ENCODE results near the gene PPP6R3. TPM values are rescaled to one million over a fixed set of nuclear protein-coding genes. Genes with fewer than 3 reads are reported as not detected.

Gene PPP6R3
- total RNA-seq, 1 experiment from 2014 or later = 138 TPM

GRCh38 chr11:68424981-68425865 lies 35.3 kb upstream of the PPP6R3 start:
- H3T11ph ChIP-seq (ENCODE audit: low read length) = no peak overlapping the region
- H3K23me2 ChIP-seq (ENCODE audit: insufficient read length, low read depth, low read length, poor library complexity, severe bottlenecking) = no peaks in the 10 kb centered on the region
- no peak for TF ChIP-seq CTCF (conservative IDR thresholded peaks at IDR 0.05)
- no peak overlapping the region for H2BK5ac ChIP-seq (ENCODE audit: insufficient read length, low read length)
- WGBS (ENCODE audit: extremely low coverage, insufficient read length, low lambda C conversion rate) = no CpG with 5 or more reads among the region's 40 CpGs
- H3K4me3 Mint-ChIP-seq = no peak overlapping the region
- H2BK20ac ChIP-seq (ENCODE audit: low read depth, low read length, poor library complexity, severe bottlenecking) = no peak overlapping the region
- no peak overlapping the region for H3K23ac ChIP-seq (ENCODE audit: insufficient read length, low read depth, low read length)
- H3K4me1 ChIP-seq (ENCODE audit: insufficient read depth, low read length) = no peaks in the 10 kb centered on the region
- no peak overlapping the region for H2BK12ac ChIP-seq (ENCODE audit: insufficient read length, low read depth, low read length)
- no peak overlapping the region for H2BK15ac ChIP-seq (ENCODE audit: low read depth, low read length)
- H2AK5ac ChIP-seq (ENCODE audit: insufficient read length, low read length) = no peak overlapping the region
- H3K27me3 Mint-ChIP-seq (ENCODE audit: low read depth) = no peaks in the 10 kb centered on the region
- H2BK120ac ChIP-seq (ENCODE audit: low read depth, low read length, poor library complexity, severe bottlenecking) = no peak overlapping the region
- H3K4me2 ChIP-seq (ENCODE audit: insufficient read depth, insufficient read length, low read length) = no peak overlapping the region
- H4K91ac ChIP-seq (ENCODE audit: insufficient read length, low read depth, low read length) = no peak overlapping the region
- H3K56ac ChIP-seq (ENCODE audit: insufficient read length, low read depth, low read length) = no peak overlapping the region
- no peaks in the 10 kb centered on the region for H3K27me3 ChIP-seq (ENCODE audit: insufficient read depth, low read length)
- DNase-seq = no peak
- no peaks in the 10 kb centered on the region for H3K79me2 ChIP-seq (ENCODE audit: insufficient read depth, low read length)
- H3K14ac ChIP-seq (ENCODE audit: insufficient read depth, low read length) = no peak overlapping the region
- H3K9me3 ChIP-seq (ENCODE audit: control insufficient read depth, low read depth, low read length) = peaks cover 10% of the 10 kb centered on the region
- no peak overlapping the region for H3K9ac ChIP-seq (ENCODE audit: extremely low read depth, insufficient read length, low read length)
- H3K9me3 Mint-ChIP-seq = peaks cover 10 to 15% of the 10 kb centered on the region in 2 experiments
- no peaks in the 10 kb centered on the region for H3K4me1 Mint-ChIP-seq
- no peak overlapping the region for H3K4ac ChIP-seq (ENCODE audit: low read depth, low read length)
- H3K27ac Mint-ChIP-seq = 0 out of 7 replicates have a peak overlapping the region, but pooled peaks of 1 of the 3 experiments have one; percentile 58
- peaks cover 32 to 61% (median 49%) of the 10 kb centered on the region in 3 experiments for H3K36me3 Mint-ChIP-seq (ENCODE audit: insufficient read depth in 1 of 3, low read depth in 3 of 3)
- no peak overlapping the region for H4K5ac ChIP-seq (ENCODE audit: insufficient read length, low read depth, low read length)
- no peak overlapping the region for H3K18ac ChIP-seq (ENCODE audit: insufficient read length, low read depth, low read length)
- H4K20me1 ChIP-seq (ENCODE audit: control insufficient read depth, insufficient read depth, insufficient read length) = no peaks in the 10 kb centered on the region
- no peaks in the 10 kb centered on the region for H3K79me1 ChIP-seq (ENCODE audit: insufficient read depth, low read depth, low read length, poor library complexity, severe bottlenecking)
- no peak overlapping the region for H4K8ac ChIP-seq (replicated peaks; ENCODE audit: insufficient read length, low read depth, low read length)
- no peak overlapping the region for H2AFZ ChIP-seq (ENCODE audit: low read length)
- H3K27ac ChIP-seq (ENCODE audit: insufficient read length, low read depth, low read length) = no peak overlapping the region

Data from H9 (cell line).